HG03196 (cell line): ENCODE results near the gene ARMCX5.

Experiments used
- ATAC-seq: cut with Tn5 transposase; IDR thresholded peaks from one replicate; pipeline ENCODE4 v1.9.1; 2021; ENCODE audit not compliant: unreplicated experiment

ARMCX5 gene

GRCh38 chrX:102599084-102599950, at the start of gene ARMCX5:
ARMCX5 (plus strand) TSS chrX:102599515; CDS start chrX:102602142, 2,627 bp downstream.
- ATAC-seq = peak; percentile 78

DNA sequence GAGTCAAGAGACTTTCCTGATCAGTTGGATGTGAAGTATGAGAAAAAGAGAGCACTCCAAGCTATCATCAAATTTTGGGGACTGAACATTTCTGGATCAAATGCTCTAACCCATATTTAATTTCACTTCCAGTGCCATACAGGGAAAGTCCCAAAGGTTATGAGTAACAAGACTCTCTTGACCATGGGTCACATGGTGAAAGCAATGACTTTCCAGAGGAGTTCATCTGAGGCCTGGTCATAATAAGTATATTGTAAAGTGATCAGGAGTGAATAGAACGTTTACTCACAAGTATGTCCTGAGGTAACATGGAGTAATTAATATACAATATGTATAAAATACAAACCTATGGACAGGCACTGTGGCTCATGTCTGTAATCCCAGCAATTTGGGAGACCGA, 40.7 kb upstream of the ARMCX5 start:
- no peak for ATAC-seq

- no peak for ATAC-seq
Observed at GRCh38 chrX:102560423-102561068, 38.8 kb upstream of the ARMCX5 start.

DNA sequence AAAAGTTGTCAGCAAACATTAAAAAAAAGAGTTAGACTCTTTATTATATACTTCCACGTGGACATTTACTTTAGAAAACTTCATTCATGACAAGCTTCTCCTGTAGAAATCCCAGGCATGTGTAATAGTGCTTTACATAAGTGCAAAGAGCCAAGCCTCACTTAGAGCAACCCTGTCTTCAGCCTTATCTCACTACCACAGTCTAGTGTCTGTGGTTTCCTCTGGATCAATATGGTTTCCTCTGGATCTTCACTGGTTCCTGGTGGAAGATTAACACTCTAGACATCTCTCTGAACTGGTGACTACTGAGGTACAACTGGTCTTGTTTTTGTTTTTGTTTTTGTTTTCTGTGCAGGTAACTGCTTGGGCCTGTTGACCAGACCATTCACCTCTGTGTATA, 18.4 kb upstream of the ARMCX5 start:
- ATAC-seq = no peak

GRCh38 chrX:102593367-102593766, 5.9 kb upstream of the ARMCX5 start:
- ATAC-seq = no peak

GRCh38 chrX:102599951-102600579, 750 bp downstream of the ARMCX5 start:
- ATAC-seq = peak; percentile 12

DNA sequence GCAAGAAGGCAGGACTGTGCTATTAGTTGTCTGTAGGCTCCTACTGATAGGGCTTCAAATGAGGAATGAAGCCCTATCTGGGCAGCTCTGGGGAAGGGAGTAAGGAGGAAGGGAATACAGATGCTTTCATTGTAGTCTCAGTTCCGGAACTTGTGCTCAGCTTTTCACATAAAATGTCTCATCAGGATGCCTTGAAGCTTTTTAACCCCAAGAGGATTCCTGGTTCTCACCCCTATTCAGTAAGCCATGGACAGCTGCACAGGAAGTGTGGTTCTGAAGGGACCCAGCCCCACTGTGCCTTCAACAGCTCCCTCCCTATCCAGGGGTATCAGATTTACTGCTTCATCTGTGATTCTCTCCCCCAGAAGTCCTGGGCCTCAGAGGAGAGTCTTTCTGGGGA, 5.0 kb downstream of the ARMCX5 start:
- no peak for ATAC-seq

DNA sequence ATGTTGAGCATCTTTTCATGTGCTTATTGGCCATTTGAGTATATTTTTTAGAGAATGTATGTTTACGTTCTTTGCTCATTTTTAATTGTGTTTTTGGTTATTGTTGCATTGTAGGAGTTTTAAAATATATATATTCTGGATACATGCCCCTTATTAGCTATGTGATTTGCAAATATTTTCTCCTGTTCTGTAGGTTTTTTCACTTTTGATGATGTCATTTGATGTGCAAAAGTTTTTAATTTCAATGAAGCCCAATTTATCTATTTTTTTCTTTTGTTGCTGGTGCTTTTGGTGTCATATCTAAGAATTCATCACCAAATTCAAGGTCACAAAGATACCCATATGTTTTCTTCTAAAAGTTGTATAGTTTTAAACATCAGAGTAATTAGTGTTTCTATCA, 6.8 kb downstream of the ARMCX5 start:
- no peak for ATAC-seq

DNA sequence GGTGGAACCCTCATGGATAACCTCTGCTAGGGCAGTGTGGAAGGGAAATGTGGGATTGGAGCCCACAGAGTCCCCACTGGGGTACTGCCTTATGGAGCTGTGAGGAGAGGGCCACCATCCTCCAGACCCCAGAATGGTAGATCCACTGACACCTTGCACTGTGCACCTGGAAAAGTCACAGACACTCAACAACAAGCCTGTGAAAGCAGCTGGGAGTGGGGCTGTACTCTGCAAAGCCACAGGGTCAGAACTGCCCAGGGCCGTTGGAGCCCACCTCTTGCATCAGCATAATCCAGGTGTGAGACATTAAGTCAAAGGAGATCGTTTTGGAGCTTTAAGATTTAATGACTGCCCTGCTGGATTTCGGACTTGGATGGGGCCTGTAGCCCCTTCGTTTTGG, 11.6 kb downstream of the ARMCX5 start:
- no peak for ATAC-seq

DNA sequence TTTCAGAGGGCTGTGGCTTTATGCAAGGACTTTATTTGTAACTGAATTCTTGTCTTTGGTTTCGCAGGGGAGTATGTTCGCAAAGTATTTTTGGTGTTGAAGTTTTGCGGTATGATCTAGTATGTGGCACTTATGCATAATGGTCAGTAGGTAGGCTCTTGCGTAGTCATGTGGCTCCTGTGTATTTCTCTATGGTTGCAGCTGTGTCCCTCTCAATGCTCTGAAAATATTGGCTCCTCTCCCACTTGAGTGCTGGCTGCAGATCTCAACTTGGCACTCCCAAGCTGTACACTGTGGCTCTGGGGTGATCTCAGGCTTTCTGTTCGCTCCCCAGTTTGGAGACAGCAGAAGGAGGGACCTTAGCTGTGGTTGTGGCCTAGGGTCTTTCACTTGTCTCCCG, 24.8 kb downstream of the ARMCX5 start:
- no peak for ATAC-seq

DNA sequence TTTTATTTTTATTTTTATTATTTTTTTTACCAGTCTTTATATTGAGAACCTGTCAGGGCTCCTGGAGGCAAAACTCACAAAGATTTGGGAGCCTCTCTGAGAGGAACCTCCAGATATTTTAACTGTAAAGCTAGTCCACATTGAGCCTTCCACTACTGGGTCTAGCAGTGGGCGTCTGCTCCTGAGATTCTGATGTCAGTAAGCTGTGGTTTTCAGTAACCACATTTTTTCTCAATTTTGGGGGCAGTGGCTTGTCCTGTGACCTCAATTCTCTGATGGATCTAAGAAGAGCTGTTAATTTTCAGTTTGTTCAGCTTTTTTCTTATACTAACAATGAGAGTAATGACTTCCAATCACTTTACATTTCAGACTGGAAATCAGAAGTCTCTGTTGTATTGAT, 28.3 kb downstream of the ARMCX5 start:
- no peak for ATAC-seq

DNA sequence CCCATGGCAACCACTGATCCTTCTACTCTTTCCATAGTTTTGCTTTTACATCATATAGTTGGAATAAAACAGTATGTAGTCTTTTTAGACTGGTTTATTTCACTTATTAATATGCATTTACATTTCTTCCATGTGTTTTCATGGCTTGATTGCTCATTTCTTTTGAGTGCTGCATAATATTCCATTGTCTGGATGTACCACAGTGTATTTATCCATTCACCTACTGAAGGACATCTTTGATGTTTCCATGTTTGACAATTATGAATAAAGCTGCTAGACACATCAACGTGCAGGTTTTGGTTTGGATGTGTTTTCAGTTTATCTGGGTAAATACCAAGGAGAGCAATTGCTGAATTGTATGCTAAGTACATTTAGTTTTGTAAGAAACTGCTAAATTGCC, 38.2 kb downstream of the ARMCX5 start:
- ATAC-seq = no peak

DNA sequence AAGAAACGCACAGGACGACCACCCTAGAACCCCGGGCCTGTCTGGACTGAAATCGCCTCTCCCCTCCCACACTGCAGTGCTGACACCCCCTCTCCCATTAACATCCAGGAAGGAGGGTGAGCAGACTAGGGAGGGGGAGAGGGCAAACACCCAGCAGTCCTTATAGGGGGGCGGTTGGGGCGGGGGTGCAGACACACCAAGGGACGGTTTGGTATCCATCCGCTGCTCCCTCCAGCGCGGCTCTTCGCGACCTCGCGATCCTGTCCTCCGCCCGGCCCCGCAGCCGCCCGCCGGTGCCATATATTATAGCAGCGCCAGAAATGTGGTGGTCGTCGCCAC, 51.6 kb downstream of the ARMCX5 start:
- ATAC-seq = no peak

DNA sequence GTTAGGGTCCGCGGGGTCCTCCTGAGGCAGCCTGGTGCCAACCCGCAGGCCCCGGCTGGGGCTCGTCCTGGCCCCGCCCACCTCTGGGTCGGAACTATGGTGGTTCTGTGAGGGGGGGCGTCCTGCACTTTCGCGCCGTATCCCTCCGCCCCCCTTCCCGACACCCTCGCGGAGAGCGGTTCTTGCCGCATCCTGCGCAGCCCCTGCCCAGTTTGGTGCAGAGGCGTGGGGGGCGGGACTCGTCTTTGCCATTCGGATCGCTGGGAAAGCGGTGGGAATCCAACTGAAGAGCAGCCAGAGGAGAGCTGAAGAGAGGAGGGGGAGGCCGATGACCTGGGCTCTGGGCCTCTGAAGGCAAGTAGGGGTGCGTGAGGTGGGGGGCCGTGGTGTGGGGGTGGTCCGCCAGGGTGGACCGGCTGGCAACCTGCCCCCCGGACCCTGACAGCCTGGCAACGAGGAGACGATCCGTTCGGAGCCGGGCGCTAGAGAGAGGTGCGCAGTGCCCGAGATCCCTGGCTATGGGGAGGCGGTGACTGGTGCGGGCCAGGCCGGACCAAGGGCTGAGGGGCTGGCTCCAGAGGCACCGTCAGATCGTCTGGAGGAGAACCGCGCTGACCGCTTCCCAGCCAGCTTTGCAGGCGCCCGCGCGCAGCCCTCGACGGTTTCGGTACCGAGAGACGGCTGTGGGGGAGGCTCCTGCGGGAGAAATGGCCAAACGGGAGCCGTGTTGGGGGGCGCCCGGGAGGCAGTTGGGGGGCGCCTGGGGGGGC, 52.1 kb downstream of the ARMCX5 start, which contains the start of gene GPRASP1:
TSS of gene GPRASP1 (plus strand) at position 242 of the 770 bp plus-strand sequence. CDS start 2,431 bp downstream, outside the sequence.
- no peak for ATAC-seq

DNA sequence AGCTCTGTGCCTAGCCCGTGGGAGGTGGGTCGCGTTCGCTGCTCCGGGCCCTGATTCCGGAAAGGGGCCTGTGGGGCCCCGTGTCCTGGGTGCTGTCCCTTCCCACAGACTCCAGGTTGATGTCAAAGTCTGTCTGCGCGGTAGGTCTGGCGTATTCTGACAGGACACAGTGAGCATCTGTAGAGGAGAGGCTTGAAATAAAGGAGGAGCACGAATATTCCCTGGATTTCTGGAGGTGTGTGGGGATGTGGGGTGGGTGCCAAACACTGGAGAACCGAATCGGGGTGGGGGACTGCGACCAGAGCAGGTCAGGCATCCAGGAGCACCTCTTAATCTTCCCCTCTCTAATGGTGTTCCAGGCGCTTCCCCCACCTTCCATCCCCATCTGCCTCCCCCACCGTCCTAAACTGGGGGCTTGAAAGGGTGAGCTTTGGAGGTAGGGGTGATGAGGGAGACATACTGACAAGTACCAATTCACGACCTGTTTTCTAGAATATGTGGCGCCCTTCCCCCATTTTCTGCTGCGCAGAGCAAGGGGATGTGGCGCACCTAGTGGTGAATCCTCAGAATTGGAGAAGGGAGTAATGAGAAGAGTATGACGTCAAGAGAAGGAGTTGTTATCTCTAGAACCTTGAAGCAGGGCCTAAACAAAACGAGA, 52.8 kb downstream of the ARMCX5 start:
- ATAC-seq = no peak
